Mucosa of stomach (tissue), 1 donor: ENCODE data around the gene IFNL4.

ENCODE experiments used
- H3K27me3 ChIP-seq: one replicate; pipeline ENCODE4 v1.7.0; 2013; ENCODE audit warnings: mild to moderate bottlenecking, low read length; ENCODE audit not compliant: control insufficient read depth, insufficient read depth
- H3K36me3 ChIP-seq: one replicate; pipeline ENCODE4 v1.7.0; 2013; ENCODE audit warnings: low read length; ENCODE audit not compliant: control insufficient read depth, insufficient read depth
- H3K4me1 ChIP-seq: one replicate; pipeline ENCODE4 v1.7.0; 2013; ENCODE audit warnings: mild to moderate bottlenecking, low read length; ENCODE audit not compliant: control insufficient read depth, insufficient read depth
- H3K4me3 ChIP-seq: one replicate; pipeline ENCODE4 v1.7.0; 2013; ENCODE audit warnings: low read length
- H3K9ac ChIP-seq: one replicate; pipeline ENCODE4 v1.7.0; 2013; ENCODE audit warnings: mild to moderate bottlenecking, low read length, moderate library complexity
- H3K9me3 ChIP-seq: one replicate; pipeline ENCODE4 v1.7.0; 2013; ENCODE audit warnings: mild to moderate bottlenecking, low read length, moderate library complexity; ENCODE audit not compliant: control insufficient read depth
- donor health status: Pancreatic carcinoma.

Gene IFNL4

DNA sequence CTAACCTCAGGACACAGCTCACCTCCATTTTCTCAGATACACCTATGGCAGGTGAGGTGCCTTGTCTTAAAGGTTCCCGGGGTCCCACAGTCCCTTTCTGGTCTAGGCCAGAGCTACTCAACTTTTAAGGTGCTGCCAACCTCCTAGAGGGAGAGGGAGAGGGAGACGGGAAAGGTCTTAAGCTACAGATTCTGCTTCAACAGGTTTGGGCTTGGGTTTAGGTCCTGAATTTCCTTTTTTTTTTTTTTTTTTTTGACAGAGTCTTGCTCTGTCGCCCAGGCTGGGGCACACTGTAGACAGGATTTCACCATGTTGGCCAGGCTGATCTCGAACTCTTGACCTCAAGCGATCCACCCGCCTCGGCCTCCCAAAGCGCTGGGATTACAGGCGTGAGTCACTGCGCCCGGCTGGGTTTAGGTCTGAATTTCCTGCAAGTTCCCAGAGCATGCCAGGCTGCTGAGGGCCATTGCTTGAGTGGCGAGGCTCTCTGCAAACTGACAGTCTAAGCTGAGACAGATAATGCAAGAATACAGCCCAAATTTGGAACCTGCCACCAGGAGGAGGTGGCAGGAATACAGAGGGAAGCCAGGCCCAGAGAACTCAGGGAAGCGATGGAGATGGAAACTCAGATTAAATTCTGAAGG, 36.8 kb downstream of the IFNL4 start:
- Histone ChIP-seq H3K27me3 (peaks cover 3% of the 10 kb centered on the region), H3K9me3 (no peaks in the 10 kb centered on the region), H3K9ac (no peak overlapping the region), H3K4me3 (no peak overlapping the region), H3K4me1 (no peaks in the 10 kb centered on the region), H3K36me3 (no peaks in the 10 kb centered on the region)

DNA sequence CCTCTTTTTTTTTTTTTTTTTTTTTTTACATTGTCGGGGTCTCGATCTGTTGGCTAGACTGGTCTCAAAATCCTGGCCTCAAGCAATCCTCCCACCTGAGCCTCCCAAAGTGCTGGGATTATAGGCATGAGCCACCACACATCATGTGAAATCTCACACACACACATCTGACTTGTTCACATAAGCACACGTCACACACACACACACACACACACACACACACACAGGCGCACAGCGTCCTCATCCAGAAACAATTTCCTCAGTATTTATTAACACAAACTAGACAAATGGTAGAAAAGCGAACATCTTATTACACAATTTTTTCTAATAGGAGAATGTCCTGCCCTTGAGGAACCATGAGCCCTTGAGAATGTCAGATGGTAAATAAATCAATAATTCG, 39.5 kb downstream of the IFNL4 start:
- Histone ChIP-seq H3K4me1 (peaks cover 10% of the 10 kb centered on the region), H3K4me3 (no peak overlapping the region), H3K9ac (no peak overlapping the region), H3K9me3 (no peaks in the 10 kb centered on the region), H3K36me3 (no peaks in the 10 kb centered on the region), H3K27me3 (peaks cover 3% of the 10 kb centered on the region)

DNA sequence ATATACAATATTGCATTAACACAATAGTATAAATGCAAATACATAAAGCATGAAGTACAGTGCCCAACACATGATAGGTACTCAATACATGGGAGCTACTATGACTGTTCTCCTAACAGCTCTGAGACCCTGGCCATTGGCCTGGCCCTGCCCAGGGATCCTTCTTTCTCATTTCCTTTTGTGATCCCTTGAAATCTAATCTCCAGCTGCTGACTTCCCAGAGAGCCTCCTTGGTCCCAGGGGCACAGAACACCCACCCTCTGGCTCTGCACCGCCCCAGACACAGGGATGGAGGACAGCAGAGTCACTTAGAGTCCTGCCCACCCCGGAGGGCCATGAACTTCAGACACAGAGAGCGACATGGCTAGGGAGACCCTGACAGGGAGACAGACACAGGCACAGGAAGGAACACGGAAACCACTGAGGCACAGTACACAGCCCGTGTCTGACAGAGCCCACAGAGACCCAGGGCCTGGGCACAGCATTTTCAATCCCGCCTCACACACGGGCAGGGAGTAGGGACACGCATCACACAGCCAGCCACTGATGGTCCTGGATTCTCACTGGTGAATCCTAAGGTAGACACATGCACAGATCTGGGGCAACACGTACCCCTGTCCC, 40.4 kb downstream of the IFNL4 start:
- Histone ChIP-seq H3K9me3 (no peaks in the 10 kb centered on the region), H3K4me1 (peaks cover 10% of the 10 kb centered on the region), H3K36me3 (no peaks in the 10 kb centered on the region), H3K4me3 (no peak overlapping the region), H3K27me3 (peaks cover 8% of the 10 kb centered on the region), H3K9ac (no peak overlapping the region)

DNA sequence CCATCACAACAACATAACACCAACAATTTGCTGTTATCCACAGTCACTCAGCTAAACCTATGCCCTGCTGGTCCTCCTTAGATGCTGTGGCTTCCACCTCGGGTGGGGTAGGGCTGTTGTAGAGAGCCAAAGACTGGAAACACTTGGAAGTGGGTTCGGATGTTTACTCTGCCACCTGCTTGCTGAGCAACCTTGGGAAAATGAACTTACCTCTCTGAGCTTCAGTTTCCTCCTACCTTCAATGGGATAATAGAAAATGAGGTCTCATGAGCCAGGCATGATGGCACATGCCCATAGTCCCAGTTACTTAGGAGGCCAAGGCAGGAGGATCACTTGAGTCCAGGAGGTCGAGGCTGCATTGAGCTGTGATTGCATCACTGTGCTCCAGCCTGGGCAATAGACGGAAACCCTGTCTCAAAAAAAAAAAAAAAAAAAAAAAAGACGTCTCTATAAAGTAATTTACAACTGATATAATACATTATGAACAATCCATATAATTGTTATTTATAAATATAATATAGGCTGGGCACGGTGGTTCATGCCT, 41.3 kb downstream of the IFNL4 start:
- Histone ChIP-seq H3K4me1 (peaks cover 10% of the 10 kb centered on the region), H3K9me3 (no peaks in the 10 kb centered on the region), H3K9ac (no peak overlapping the region), H3K36me3 (no peaks in the 10 kb centered on the region), H3K4me3 (no peak overlapping the region), H3K27me3 (peaks cover 13% of the 10 kb centered on the region)

DNA sequence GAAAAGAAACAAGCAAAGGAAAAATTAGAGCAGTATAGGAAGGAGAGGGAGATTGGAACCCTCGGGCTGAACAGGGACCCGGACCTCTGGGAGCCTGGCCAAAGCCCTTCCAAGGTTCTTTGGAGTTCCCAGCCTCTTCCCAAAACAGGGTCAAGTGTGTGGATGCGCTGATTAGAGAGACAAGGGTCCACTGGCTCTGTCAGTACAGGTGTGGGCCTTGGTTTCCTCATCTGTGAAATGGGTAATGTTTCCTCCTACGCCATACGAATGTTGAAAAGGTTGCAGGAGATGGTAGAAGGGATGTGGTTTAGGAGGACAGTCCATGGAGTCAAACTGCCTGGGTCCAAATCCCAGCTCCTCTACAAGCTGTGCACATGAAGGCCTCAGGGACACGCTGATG, 42.5 kb downstream of the IFNL4 start:
- no peaks in the 10 kb centered on the region for H3K9me3 ChIP-seq
- no peak overlapping the region for H3K9ac ChIP-seq
- no peaks in the 10 kb centered on the region for H3K36me3 ChIP-seq
- H3K4me1 ChIP-seq: peaks cover 10% of the 10 kb centered on the region
- peaks cover 15% of the 10 kb centered on the region for H3K27me3 ChIP-seq
- H3K4me3 ChIP-seq: no peak overlapping the region

DNA sequence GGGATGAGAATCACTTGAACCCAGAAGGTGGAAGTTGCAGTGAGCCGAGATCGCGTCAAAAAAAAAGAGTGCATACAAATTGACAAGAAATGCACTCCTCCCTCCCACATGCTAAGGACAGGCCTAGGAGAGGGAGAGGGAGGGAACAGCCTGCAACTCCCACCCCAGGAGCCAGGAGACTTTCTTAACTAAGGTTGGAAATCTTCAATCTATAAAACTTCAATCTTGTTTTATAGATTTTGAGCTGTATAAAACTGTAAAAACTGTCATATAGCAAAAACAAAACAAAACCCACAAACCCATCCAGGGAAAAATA, 43.2 kb downstream of the IFNL4 start:
- peaks cover 22% of the 10 kb centered on the region for H3K27me3 ChIP-seq
- no peaks in the 10 kb centered on the region for H3K36me3 ChIP-seq
- peaks cover 10% of the 10 kb centered on the region for H3K4me1 ChIP-seq

DNA sequence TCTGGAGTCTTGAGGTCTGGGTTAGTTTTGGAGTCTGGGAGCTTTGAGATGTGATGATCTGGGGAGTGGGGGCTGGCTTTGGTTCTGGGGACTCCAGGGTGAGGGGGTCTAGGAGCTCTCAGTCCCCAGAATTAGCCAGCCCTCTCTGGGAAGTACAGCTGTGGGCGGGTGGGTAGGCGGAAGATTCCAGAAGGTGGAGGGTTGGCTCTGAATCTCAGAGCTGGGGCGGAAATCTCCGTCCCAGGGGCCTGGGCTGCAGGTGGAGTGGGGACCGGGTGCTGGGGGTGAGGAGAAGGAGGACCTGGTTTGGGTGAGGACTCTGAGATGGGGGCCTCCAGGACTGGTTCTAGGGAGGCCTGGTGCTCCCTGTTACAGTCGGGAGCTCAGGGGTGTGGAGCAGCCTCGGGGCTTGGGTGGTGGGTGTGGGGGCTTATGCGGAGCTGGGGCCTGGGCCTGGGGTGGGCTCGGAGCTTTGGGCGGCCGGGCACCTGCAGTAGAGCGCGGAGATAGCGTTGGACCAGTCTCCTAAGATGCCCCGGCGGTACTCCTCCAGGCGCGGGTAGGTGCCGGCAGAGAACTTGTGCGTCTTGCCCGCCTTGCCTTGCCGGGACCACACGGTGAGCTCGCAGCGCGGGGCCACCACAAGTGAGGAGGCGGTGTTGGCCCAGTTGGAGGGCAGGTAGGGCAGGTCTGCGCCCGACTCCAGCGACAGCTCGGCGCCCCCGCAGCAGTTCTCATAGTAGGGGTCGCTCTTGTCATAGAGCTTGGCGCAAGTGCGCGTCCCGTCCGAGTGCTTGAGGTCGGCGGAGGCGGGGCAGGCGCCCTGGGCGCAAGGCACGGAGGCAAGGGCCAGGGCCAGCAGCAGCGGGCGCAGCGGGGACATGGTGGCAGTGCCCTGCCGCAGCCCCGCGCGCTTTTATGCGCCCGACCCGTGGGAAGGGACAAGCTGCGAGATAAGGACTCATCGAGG, 45.0 kb downstream of the IFNL4 start, which contains the start of gene SYCN:
Gene SYCN, minus strand, starts transcription at position 892 of the 970 bp plus-strand sequence. Its CDS starts 9 bp downstream, at position 883.
- no peaks in the 10 kb centered on the region for H3K9me3 ChIP-seq
- no peak within 1 kb of the TSS for H3K4me3 ChIP-seq
- peaks cover 29% of the 10 kb centered on the region for H3K27me3 ChIP-seq
- H3K4me1 ChIP-seq: peaks cover 13% of the 10 kb centered on the region
- H3K36me3 ChIP-seq: no peaks in the 10 kb centered on the region
- H3K9ac ChIP-seq: no peak within 1 kb of the TSS

More for the DNA sequence above, 43.2 kb downstream of the IFNL4 start:
- H3K9me3 ChIP-seq: no peaks in the 10 kb centered on the region
- no peak overlapping the region for H3K4me3 ChIP-seq
- H3K9ac ChIP-seq: no peak overlapping the region

DNA sequence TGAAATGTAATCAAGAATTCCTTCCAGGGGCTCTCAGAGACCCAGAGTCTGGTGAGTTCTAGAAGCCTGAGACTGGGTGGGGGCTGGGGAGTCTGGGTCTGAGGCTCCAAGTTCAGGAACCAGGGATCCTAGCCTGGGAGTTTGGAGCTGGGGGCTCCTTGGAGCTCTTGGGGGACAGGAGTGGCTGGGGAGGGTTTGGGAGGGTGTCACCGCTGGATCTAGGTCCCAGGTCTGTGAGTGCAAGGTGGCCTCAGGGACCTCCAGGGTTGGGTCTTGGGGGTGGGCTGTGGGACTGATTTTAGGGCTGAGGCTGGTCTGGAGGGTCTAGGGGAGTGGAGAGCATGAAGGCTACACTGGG, 45.7 kb downstream of the IFNL4 start:
- H3K27me3 ChIP-seq: peaks cover 34% of the 10 kb centered on the region
- H3K36me3 ChIP-seq: no peaks in the 10 kb centered on the region
- H3K9me3 ChIP-seq: no peaks in the 10 kb centered on the region
- no peak overlapping the region for H3K9ac ChIP-seq
- H3K4me1 ChIP-seq: peaks cover 13% of the 10 kb centered on the region
- no peak overlapping the region for H3K4me3 ChIP-seq

DNA sequence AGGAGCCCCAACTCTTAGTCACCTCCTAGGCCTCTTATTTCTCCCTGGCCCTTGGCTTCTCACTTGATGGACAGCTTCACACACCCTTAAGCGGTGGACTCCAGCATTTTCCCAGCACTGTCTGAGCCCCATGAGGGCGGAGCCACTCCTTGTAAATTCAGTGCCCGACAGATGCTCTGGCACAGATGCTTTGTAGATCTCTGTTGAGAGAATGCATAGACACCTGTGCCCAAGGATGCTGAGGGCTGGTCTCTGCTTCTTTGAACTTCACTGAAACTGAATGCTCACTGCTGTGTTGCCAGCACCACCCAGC, 47.9 kb downstream of the IFNL4 start:
- H3K36me3 ChIP-seq: no peaks in the 10 kb centered on the region
- no peaks in the 10 kb centered on the region for H3K9me3 ChIP-seq
- no peak overlapping the region for H3K9ac ChIP-seq
- H3K4me1 ChIP-seq: peaks cover 13% of the 10 kb centered on the region
- H3K4me3 ChIP-seq: no peak overlapping the region
- H3K27me3 ChIP-seq: peaks cover 56% of the 10 kb centered on the region

DNA sequence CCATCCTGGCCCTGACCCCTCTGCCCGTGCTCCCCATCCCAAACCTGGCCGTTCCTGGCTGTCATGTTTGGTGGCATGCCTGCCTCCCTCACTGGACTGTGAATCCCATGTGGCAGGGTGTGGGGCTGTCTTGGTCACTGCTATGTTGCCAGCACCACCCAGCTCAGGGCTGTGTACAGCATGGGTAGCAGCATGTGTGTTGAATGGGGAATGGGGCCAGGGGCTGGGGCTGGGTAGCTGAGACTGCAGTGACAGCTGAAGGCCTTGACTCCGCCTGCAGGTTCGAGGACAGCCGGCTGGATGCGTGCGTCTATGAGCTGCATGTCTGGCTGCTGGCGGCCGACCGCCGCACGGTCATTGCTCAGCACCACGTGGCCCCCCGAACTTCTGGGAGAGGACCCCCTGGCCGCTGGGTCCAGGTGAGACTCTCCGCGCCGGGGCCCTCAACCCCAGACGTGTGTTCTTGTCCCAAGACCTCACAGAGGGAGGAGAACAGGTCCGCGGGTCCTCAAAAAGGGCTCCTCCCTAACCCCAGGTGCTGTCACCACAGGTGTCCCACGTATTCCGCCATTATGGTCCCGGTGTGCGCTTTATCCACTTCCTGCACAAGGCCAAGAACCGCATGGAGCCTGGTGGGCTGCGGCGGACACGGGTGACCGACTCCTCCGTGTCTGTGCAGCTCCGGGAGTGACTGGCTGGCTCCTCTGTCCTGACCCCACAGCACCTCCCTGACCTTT, 48.4 kb downstream of the IFNL4 start:
- Histone ChIP-seq H3K27me3 (peaks cover 61% of the 10 kb centered on the region), H3K9me3 (no peaks in the 10 kb centered on the region), H3K4me3 (no peak overlapping the region), H3K4me1 (peaks cover 12% of the 10 kb centered on the region), H3K36me3 (no peaks in the 10 kb centered on the region), H3K9ac (no peak overlapping the region)

DNA sequence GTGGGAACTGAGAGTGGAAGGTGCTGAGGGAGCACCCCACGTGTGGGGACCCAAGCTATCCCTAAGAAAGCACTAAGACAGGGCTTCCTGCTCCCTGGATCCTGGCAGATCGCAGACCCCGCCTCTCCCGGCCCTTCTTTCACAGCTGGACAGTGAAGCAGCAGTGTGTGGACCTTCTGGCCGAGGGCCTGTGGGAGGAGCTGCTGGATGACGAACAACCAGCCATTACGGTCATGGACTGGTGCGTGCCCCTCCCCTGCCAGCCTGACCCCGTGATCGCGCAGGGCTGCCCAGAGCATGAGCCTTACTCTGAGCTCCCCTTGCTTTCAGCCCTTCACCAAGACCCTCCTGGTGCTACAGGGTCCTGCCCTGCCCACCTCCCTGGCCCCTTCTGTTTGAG, 49.6 kb downstream of the IFNL4 start:
- peaks cover 6% of the 10 kb centered on the region for H3K4me1 ChIP-seq
- no peak overlapping the region for H3K9ac ChIP-seq
- H3K9me3 ChIP-seq: no peaks in the 10 kb centered on the region
- H3K27me3 ChIP-seq: peaks cover 64% of the 10 kb centered on the region
- no peak overlapping the region for H3K4me3 ChIP-seq
- no peaks in the 10 kb centered on the region for H3K36me3 ChIP-seq
